ENCODE results near the gene CACNA1S.

CACNA1S gene

GRCh38 chr1:201140941-201141260 lies 28.7 kb upstream of the CACNA1S start:
- DNase-seq (ENCODE audit: insufficient read length, low spot score) (no peak), FAIRE-seq (no peak)

- no peak for FAIRE-seq
- DNase-seq (ENCODE audit: insufficient read length, low spot score) = no peak
These were observed 28.2 kb upstream of the CACNA1S start for GRCh38 chr1:201140235-201140940.

GRCh38 chr1:201139756-201140155 lies 27.5 kb upstream of the CACNA1S start:
- no peak for FAIRE-seq
- DNase-seq (ENCODE audit: insufficient read length, low spot score) = no peak

GRCh38 chr1:201139306-201139705 lies 27.1 kb upstream of the CACNA1S start:
- FAIRE-seq = no peak

GRCh38 chr1:201138311-201138840 lies 26.1 kb upstream of the CACNA1S start:
- FAIRE-seq (no peak), DNase-seq (ENCODE audit: insufficient read length, low spot score) (no peak)

More at GRCh38 chr1:201139306-201139705, 27.1 kb upstream of the CACNA1S start:
- DNase-seq (ENCODE audit: insufficient read length, low spot score) = no peak

- DNase-seq (ENCODE audit: insufficient read length, low spot score) = no peak
These were observed 25.5 kb upstream of the CACNA1S start for GRCh38 chr1:201137579-201138310.

GRCh38 chr1:201137024-201137392 lies 24.8 kb upstream of the CACNA1S start:
- no peak for FAIRE-seq
- DNase-seq (ENCODE audit: insufficient read length, low spot score) = no peak

More at GRCh38 chr1:201137579-201138310, 25.5 kb upstream of the CACNA1S start:
- no peak for FAIRE-seq

- DNase-seq (ENCODE audit: insufficient read length, low spot score) = no peak
- FAIRE-seq = no peak
These were observed 24.3 kb upstream of the CACNA1S start for GRCh38 chr1:201136355-201137023.

- no peak for DNase-seq (ENCODE audit: insufficient read length, low spot score)
- FAIRE-seq = no peak
These were observed 22.2 kb upstream of the CACNA1S start for GRCh38 chr1:201134405-201134804.

GRCh38 chr1:201131398-201131797 lies 19.2 kb upstream of the CACNA1S start:
- FAIRE-seq = no peak
- DNase-seq (ENCODE audit: insufficient read length, low spot score) = no peak

- FAIRE-seq (no peak), DNase-seq (ENCODE audit: insufficient read length, low spot score) (no peak)
These were observed 16.7 kb upstream of the CACNA1S start for GRCh38 chr1:201128962-201129361.

GRCh38 chr1:201128476-201128875 lies 16.2 kb upstream of the CACNA1S start:
- FAIRE-seq (no peak), DNase-seq (ENCODE audit: insufficient read length, low spot score) (no peak)

- FAIRE-seq (no peak), DNase-seq (ENCODE audit: insufficient read length, low spot score) (no peak)
These were observed 15.7 kb upstream of the CACNA1S start for GRCh38 chr1:201127755-201128455.

- FAIRE-seq (no peak), DNase-seq (ENCODE audit: insufficient read length, low spot score) (no peak)
These were observed 14.9 kb upstream of the CACNA1S start, which contains the start of gene ASCL5 for GRCh38 chr1:201126832-201127754. Gene ASCL5 (minus strand): TSS chr1:201127184. CDS start chr1:201115372, 11,812 bp downstream.

- FAIRE-seq = no peak
- no peak for DNase-seq (ENCODE audit: insufficient read length, low spot score)
These were observed 14.2 kb upstream of the CACNA1S start for GRCh38 chr1:201126463-201126831.

GRCh38 chr1:201125800-201126199 lies 13.6 kb upstream of the CACNA1S start:
- DNase-seq (ENCODE audit: insufficient read length, low spot score) (no peak), FAIRE-seq (no peak)

GRCh38 chr1:201125019-201125418 lies 12.8 kb upstream of the CACNA1S start:
- DNase-seq (ENCODE audit: insufficient read length, low spot score) (no peak), FAIRE-seq (no peak)

- DNase-seq (ENCODE audit: insufficient read length, low spot score) (no peak), FAIRE-seq (no peak)
These were observed 11.6 kb upstream of the CACNA1S start for GRCh38 chr1:201123866-201124265.

GRCh38 chr1:201122321-201122957 lies 10.2 kb upstream of the CACNA1S start:
- DNase-seq (ENCODE audit: insufficient read length, low spot score) (no peak), FAIRE-seq (no peak)
